ENCODE measurements around the gene ANO2.

Gene ANO2

DNA sequence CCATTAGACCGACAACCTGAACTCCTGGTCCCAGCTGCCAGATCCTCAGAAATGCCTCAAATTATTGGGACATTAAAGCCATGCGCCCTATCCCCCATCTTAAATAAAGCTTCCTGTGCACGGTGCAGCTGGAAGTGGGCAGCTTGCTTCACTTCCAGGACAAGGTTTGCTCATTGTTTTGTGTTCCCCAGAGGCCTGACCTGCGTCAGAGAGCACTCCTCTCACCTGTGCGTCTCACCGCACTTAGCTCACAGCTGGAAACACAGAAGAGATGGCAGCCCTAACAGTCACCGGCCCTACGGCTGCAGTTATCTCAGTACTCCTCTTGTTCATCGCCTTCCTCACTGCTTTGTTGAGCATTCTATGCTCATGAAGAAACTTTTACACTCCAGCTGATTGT is 135.5 kb downstream of the ANO2 start:
- no peak for DNase-seq

DNA sequence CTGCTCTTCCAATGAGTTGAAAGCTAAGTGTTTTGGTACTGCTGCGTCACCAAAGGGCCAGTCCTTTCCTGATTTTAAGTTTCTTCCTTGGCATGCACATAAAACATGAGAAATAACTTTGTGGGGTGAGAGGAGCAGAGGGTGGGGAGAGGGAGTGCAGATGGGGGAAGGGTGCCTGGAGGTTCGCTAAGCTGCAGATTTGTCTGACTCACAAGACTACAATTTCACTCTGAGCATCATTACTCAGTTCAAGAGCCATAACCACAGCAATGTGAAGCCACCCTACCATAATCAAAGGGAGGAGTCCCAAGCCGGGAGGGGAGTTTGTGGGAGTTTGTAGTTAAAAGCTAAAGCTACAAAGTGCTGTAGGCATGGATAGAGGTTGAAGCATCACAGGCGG is 136.1 kb downstream of the ANO2 start:
- no peak for DNase-seq

DNA sequence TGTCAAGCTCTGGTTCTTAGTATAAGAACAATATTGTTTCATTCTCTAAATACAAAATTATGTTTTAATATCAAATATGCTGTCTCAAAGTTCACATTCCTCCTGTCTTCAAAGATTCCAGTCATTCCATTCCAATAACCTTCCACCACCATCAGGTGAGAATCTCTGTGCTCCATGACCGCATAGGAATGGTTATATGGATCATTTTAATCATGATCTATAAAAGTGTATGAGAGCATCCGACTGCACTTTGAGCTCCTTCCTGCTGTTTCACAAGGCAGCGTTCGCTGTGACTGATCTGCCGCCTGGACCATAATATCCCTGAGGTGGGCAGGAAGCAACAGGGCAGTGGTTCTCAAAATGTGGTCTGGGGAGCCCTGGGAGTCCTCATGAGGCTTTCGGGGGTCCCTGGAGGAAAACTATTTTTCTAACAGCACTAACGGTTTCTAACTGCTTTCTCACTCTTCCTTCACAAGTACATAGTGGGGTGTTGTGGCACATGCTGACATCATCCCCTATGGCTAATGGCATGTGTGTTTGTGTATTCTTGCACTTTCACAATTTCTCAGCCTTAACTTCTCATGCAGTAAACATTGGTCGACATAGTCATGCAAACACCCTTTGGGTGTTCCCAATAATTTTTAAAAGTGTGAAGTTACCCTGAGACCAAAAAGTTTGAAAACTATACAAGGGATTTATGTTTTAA is 137.4 kb downstream of the ANO2 start:
- DNase-seq, result no peak

DNA sequence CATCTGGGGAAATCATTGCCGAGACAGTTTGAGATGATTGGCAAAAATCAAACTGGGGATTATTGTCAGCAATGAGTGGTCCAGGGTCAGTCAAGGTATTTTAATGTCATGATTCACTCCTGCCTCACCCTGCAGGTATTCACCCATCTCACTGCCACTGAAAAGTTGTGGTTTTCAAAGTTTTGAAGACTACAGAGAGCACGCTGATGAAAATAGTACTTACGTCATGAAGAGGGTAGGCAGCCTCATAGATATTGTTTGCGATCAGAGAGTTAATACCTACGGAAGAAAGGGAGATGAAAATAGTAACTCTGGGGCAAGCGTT is 138.0 kb downstream of the ANO2 start:
- no peak for DNase-seq

DNA sequence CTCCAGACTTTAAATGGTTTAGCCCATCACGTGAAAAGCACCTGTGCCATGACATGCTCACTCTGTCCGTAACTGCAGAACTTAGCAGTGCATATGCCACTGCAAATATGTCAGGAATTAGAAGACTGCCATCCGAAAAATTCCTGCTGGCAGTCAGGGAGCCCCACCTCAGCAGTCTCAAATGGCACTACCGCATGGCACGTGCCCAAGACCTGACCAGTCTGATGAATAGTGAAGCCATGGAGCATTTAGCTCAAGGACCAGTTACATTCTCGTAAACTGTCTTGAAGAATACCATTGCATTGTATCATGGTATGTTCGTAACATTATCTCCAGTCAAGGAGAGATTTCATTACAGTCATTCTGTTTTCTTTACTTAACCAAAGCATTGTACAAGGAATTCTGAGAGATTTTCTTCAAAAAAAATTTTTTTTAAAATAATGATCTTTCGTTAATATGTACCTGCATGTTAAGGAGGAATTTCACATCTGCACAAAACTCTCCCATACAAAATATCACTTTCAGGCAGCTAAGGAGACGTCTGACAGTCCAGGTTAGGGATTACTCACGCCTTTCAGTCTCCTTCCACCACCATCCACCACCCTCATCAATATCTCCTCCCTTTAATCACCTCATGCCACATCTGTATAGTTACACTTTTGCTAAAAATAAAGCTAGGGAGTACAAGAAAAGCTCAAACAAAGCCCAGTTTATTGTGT is 138.5 kb downstream of the ANO2 start:
- no peak for DNase-seq

DNA sequence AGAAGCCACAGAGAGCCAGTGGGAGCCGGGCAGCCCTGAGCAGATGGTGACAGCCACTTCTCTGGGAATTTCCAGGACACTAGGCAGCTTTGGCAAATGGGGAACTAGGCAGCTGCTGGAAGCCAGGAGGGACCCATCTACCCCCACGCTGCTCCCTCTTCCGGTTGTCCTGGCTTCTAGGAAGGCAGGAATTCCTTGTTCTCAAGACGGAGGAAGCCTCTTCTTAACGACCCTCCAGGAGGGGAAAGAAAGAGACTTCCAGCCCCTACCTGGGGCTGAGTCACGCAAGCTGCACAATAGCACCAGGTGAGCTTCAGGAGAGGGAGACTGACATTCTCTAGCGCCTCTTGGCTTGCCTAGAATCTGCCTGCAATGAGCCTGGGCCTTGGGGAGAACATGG is 141.5 kb downstream of the ANO2 start:
- DNase-seq, result no peak

DNA sequence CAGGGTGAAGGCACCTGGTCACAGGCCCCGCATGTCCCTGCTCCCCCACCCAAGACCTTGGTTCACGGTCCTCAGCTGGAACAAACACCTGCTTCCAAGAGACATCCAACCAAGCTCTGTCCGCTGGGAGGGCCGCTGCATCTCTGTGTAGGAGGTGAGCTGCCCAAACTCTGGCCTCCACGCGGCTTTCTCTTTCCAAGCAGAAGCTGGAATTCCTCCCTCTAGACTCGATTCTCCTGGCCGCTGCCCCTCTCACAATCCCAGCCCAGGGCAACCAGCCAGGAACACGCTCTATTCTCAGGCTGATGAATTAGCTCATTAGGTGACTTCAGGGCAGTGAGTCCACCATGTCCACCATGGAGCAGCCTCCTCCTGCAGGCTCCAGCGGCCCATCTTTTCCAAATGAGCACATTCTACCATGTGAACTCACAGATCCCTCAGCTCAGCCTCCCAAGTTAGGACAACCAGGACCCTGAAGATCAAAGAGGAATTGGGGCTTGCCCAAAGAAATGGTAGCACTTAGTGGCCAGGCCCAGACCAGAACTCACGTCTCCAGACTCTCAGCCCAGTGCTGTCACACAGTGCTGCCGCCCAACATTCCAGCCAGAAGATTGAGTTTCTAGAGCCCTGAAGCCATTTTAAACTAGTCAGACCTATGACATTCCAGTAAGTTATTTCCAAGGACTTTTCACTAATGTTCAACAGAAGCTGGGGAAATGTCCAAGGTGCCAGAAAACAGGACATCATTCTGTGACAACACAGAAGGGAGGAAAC is 146.6 kb downstream of the ANO2 start:
- no peak for DNase-seq

DNA sequence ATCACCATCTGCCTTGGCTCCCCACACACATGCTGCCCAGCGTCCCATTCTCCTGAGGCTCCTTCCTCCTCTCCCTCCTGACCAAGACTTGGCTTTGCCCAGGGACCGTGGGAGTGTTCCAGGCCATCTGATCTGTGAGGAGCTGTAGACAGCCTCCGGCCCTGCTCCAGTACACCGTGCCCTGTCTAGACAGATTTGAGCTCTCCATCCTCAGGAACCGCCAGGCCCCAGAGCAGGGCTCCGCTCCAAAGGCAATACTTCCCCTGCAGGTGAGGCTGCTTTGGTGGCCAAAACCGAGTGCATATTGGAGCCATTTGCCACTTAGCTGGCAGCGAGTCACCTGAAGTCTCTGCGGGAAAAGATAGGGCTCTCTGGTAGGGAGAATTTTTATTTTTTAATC is 147.4 kb downstream of the ANO2 start:
- DNase-seq, result no peak

DNA sequence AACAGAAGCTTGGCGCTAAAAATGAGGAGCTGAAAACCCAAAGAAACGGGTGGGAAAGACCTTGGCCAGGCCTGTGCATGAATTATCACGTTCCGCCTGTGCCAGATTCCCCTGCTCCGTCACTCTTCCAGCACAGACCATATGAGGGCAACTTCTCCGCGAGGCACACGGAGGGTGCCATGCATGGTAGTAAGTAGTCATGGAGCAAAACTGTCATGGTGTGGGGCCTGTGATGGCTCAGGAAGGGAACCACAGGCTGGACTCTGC is 148.2 kb downstream of the ANO2 start:
- no peak for DNase-seq

DNA sequence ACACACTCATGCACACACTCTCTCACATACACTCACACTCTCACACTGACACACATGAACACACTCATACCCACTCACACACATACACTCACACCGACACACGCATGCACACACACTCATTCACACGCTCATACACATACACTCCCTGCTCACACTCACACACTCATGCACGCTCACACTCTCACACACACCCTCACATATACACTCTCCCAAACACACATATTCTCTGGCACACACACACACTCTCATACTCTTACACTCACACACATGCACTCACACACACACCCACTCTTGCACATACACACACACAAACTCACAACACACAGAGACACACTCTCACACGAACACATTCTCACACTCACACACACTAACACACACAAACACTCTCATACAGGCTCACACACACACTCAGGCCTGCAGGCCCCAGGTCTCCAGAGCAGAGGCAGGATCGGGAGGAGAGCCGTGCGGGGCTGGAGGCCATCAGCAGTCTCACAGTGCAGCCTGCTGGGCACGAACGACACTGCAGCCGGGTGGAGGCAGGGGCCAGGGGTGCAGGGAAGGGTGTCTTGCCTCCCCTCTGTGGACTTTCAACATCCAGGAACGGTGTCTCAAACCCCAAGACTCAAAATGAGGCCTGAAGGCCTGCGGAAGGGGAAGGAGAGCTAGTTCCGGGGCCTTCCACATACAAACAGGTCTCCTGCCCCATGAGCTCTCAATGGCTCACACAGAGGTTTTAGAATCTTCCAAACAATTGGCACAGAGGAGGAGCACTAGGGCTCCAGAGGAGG is 148.7 kb downstream of the ANO2 start:
- peak; percentile 65 for DNase-seq

DNA sequence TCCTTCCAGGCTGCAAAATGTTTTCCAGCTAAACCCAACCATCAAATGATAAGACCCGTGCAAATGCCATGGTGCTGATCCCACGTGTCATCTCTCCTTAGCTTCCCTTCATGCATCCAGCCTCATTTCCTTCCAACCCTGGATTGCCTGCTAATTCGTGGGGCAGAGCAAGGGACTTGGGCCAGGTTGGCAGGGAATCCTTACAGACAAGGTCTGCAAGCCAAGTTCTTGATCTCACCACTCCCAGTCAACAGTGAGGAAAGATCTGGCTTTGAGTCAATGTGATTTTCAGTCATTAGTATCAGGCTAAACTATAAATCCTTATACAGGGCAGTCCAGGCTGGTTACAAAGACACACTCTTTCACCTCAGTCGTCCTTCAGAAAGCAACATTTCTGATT is 150.9 kb downstream of the ANO2 start:
- no peak for DNase-seq

DNA sequence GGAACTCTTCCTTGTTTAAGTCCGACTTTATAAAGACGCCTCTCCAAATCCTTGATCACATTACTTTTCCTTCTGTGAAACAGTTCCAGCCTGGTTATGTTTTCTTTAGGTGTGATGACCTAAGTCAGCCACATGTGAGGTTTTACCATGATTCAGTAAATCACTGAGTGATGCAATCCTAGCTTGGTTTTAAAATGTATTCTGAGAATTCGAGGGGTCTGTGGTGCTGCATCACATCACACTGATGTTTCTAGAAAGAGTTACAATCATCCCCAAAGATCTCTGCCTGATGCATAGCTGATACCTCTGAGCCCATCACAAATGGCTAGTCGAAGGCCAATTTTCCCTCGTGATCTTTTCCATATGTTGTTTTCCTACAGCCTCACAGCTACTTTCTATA is 152.7 kb downstream of the ANO2 start:
- DNase-seq, result no peak

DNA sequence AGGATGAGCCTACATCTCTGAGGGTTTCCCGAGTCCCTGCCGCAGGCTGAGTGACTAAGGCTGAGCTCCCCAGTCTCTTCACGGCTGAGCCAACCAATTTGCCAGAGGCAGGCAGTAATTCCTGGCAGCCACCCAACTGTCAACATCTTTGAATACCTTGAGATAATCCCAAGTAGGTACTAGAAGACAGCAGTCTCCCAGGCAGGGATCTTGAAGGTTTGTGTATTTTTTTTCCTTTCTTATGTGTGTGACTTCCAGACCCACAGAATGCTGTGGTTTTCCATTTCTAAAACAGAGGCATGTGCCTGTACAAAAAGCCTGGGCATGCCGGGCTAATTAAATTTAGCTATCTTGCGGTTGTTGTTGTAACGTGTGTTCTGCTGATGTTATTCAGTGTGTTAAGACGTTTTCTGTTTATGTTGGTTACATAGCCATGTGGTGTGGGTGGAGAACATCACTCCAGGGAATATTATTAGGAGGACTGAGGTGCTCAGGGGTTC is 155.5 kb downstream of the ANO2 start:
- no peak for DNase-seq

DNA sequence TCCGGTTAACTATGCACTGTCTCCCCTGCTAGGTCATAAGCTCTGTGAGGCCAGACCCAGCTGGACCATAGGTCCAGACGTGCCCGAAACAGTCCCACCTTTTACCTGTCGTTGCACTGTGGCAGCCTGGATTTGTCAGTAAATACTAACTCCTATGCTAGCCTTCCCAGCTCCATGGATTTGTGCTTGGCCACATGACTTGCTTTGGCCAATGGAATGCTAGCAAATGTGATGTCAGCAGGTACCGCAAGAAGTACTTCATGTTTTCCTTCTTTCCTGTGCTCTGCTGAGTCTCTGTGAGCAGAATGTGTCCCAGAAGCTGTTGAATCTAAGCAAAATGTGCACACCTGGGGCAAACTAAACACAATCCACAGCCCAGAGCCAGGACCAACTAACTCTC is 157.2 kb downstream of the ANO2 start:
- DNase-seq, result no peak

DNA sequence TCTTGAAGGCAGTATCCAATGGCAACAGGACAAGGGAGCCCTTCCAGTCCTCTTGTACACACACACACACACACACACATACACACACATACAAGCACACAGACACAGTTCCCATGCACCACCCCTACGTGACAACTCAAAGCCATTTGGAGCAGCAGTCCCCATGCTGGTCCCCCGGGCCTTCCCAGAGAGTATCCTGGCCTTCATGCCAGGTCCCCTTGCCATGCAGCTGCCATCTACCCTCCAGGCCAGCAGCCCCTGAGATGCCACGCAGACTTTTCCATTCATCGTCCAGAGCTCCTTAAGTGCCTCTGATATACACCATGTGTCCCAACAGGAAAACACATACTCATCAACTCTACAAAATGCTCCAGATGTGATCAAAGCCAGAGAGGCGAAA is 159.5 kb downstream of the ANO2 start:
- DNase-seq, result no peak

DNA sequence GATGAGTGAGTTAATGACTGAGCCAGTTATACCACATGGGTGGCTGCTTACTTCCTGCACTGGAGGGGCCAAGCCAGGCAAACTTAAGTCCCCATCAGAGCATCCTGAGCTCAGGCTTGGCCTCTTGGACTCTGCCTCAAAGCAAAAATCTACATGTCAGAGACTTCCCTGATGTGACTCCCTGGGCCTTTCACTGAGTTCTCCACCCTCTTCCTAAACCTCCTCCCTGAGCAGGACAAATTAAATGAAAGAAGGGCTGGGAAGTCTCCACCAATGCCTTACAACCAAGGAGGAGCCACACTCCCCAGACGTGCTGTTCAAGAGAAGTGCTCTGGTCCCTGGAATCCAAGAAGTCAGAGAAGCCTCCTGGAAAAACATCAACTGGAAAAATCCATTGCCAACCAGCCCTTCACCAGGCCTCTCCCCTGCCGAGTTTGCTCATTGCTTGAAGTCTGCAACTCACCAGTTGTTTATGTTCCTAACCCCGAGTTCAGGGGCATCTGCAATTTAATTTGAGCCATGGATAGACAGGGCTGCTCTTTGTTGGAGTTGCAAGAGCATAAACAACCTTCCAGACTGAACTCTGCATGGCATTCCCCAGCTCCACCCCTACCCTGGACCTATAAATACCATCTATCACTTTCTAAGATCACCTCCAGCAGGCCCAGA is 160.5 kb downstream of the ANO2 start:
- no peak for DNase-seq

DNA sequence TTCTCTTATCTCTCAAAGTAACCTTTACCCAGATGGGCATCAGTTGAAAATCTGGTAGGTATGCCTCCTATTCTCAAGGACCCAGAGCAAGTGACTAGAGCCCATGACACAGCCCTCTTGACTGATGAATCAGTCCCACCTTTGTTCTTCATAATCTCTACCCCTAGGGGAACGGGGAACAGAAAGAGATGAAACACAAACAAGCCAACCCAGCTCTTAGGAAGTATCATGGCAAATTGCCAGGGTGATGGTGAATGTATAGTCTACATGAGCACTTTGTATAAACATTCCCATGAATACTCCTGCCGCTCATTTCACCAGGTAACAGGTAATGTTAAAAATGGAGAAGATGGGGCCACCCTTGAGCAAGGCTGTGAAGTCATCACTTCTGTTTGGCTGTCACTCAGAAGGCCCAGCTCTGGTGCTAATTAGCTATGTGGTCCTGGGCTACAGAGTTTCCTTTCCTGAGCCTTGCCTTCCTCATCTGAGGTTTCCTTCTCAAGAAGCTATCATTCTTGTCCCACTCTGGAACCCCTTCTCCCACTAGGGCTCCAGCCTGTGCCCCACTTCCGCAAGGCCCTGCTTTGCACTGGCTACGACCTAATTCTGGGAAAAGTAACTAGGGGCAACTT is 161.7 kb downstream of the ANO2 start:
- DNase-seq, result no peak

DNA sequence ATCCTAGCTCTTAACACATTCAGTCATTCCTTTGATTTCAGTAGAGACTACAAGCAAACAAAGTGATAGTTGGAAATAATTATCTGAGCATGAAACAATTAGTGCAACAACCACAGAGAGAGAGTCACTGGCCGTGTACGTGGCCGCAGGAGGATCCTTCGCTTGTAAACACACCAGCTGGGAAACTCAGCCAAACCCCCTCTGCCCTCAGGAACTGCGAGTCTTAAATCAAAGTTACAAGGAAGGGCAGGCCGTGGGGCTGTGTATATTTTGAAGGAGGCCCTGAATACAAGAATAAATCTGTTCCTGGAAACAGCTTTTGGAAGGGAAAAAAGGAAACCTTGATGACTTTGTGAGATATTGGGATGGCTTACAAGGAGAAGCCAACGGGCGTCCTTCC is 164.5 kb downstream of the ANO2 start:
- DNase-seq, result no peak

DNA sequence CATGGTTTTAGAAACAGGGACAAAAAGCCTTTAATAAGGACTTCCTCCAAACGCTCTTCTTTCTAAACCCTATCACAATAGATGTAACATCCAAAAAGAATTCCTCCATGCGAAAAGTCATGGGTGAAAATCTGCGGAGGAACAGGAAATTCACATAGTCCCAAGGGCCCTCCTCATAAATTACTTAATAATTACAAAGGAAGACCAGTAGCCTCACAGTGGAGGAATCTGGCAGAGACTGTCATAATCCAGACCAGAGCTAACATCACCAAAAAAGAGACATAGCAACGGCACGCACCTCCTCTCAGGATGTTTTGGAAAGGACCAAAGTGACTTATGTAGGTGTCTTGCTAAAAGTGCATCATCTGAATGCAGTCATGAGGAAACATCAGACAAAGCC is 165.7 kb downstream of the ANO2 start:
- no peak for DNase-seq

DNA sequence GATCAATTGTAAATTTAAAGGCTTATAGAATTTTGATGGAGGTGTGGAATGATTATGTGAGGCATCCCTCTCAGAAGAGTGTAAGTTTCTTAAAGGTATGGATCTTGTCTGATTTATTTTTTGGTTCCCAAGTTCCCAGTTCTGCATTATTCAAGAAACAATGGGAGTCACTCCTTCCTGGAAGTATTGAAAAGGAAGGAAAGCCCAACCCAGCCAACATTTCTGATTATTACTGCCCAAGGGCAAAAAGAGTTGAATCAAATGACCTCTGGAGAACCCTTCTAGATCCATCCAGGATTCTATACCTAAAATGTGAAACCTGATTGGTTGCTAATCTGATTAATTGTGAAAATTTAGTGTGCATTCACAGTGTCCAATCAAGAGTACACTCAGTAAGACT is 166.2 kb downstream of the ANO2 start:
- DNase-seq, result no peak

DNA sequence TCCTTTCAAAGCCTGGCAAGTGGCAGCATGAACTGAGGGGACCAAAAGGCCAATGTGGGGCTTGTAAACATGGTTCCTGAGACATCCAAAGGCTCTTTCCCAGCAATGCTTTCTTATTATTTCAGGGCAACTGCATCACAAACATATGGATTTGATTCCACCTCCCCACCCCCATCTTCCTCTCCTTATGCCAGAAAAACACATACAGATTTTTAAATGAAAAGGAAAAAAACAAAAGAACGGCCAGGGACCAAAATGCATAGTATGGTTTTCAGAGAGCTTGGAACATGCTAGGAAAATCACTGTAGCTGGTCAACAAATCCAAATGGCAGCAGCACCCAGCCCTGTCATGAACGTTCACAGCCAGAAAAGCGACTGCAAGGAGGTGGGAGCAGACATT is 167.6 kb downstream of the ANO2 start:
- no peak for DNase-seq

DNA sequence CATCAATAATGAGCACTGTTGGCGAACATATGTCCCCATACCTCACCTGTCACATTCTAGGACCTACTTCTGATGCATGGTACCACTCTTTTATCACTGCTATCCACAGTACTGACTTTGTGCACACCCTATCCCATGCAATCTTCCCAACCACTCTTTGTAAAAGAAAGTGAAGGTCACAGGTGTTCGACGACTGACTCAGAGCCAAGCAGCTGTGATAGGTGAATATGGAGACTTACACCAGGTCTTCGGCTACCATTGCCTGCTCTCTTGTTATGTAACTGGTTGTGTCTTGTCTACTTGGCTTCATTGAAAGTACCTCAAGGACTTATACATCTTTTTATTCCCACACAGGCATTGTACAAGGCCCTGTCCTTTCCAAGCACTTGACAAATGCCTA is 169.0 kb downstream of the ANO2 start:
- no peak for DNase-seq

DNA sequence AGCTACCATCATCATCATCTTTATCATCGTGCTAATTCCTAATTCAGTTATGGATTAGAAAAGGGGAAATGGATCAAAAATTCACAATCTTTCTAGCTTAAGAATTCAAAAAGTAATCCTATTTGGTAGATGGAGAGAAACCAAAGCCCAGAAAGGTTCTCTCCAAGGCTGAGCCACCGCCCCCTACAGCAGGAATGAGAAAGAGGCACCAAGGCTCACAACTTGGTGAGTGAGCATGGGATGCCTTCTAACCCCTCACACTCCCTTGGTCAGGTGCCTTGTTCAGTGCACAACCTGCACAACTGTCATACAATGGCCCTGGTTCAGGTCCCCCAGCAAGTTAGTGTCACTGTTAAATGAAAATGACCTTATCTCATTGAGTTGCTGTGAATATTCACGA is 171.5 kb downstream of the ANO2 start:
- no peak for DNase-seq
